HCT116 (cell line): ENCODE data around the gene ADORA1. TPM values are rescaled to one million over a fixed set of nuclear protein-coding genes. Genes with fewer than 3 reads are reported as not detected.

ENCODE experiments used
- ATAC-seq: fragments of 200-7000 bp; cut with Tn5 transposase; 2 replicates; pipeline ENCODE4 v1.9.1; 2020; ENCODE audit warnings: mild to moderate bottlenecking, moderate library complexity
- BruUV-seq: library from RNA; stranded (reverse); fragments of 400-500 nt; replicated peaks from 2 replicates; lab custom pipeline; 2021; lab: Mats Ljungman, UMichigan
- CTCF ChIA-PET: fragments of 300-600 bp; sonication (Branson Sonifier 250); formaldehyde crosslinking; loops from one replicate; lab custom pipeline; 2021; ENCODE audit warnings: antibody characterized with exemption; lab: Charles Lee
- POLR2A ChIA-PET: fragments of 300-600, 350-600 bp; sonication (Branson Sonifier 250); formaldehyde crosslinking; loops from one replicate; lab custom pipeline; 2021; ENCODE audit warnings: antibody characterized with exemption; lab: Charles Lee
- RAD21 ChIA-PET, 2 experiments: fragments of 300-600 bp; sonication (Branson Sonifier 250); formaldehyde crosslinking; loops; one replicate each; lab custom pipeline; 2023; ENCODE audit warnings: low total read pairs in 2 of 2; ENCODE audit not compliant: uncharacterized antibody in 2 of 2, unreplicated experiment in 2 of 2, low non-redundant PET in 1 of 2; lab: Charles Lee
- DNase-seq: peaks from one replicate; pipeline ENCODE4 v3.0.0-alpha.2; 2010; ENCODE audit warnings: low read depth, low spot score
- H2AFZ ChIP-seq: fragments of 200-600 bp; shearing (Covaris generic), sonication (generic); 2 replicates; pipeline ENCODE4 v1.6.1; 2017; ENCODE audit warnings: low read depth, mixed run types, mixed read lengths, antibody characterized with exemption, low read length; ENCODE audit not compliant: poor library complexity, severe bottlenecking
- H3K27ac ChIP-seq: 2 replicates; pipeline ENCODE4 v1.5.1; 2012; ENCODE audit warnings: low read depth, low read length
- H3K27me3 ChIP-seq: fragments of 200-600 bp; sonication (generic); 2 replicates; pipeline ENCODE4 v1.6.1; 2016; ENCODE audit warnings: mixed run types, low read length, mixed read lengths; ENCODE audit not compliant: insufficient read depth
- H3K36me3 ChIP-seq, 2 experiments: fragments of 200-500 bp in 1 of 2; fragments of 200-600 bp in 1 of 2; sonication (Bioruptor generic) in 1 of 2; sonication (generic) in 1 of 2; 2 replicates each; pipeline versions ENCODE4 v1.5.1 to v1.6.1; 2014 to 2016; ENCODE audit warnings: low read length in 2 of 2, inconsistent platforms in 1 of 2, mixed read lengths in 1 of 2, mixed run types in 1 of 2; ENCODE audit not compliant: insufficient read depth in 2 of 2, control insufficient read depth in 1 of 2
- H3K4me1 ChIP-seq, 2 experiments: fragments of 200-600 bp in 1 of 2; sonication (generic) in 1 of 2; 2 replicates each; pipeline versions ENCODE4 v1.5.1 to v1.6.1; 2012 to 2017; ENCODE audit warnings: low read length in 2 of 2, inconsistent platforms in 1 of 2, mild to moderate bottlenecking in 1 of 2, mixed read lengths in 1 of 2, mixed run types in 1 of 2, moderate library complexity in 1 of 2; ENCODE audit not compliant: insufficient read depth in 2 of 2, control insufficient read depth in 1 of 2
- H3K4me2 ChIP-seq: fragments of 200-600 bp; sonication (generic); 2 replicates; pipeline ENCODE4 v1.6.1; 2017; ENCODE audit warnings: mixed run types, low read length, mixed read lengths
- H3K4me3 ChIP-seq, 2 experiments: fragments of 200-600 bp in 1 of 2; sonication (generic) in 1 of 2; replicated peaks in 1 of 2; 2 replicates each; pipeline ENCODE4 v1.5.1; 2011 to 2016; ENCODE audit warnings: low read length in 2 of 2, control low read depth in 1 of 2, low read depth in 1 of 2, mild to moderate bottlenecking in 1 of 2, mixed read lengths in 1 of 2, mixed run types in 1 of 2
- H3K79me2 ChIP-seq: fragments of 200-600 bp; sonication (generic); 2 replicates; pipeline ENCODE4 v1.6.1; 2017; ENCODE audit warnings: mild to moderate bottlenecking, mixed run types, low read length, moderate library complexity, mixed read lengths; ENCODE audit not compliant: insufficient read depth
- H3K9ac ChIP-seq: fragments of 200-600 bp; sonication (generic); 2 replicates; pipeline ENCODE4 v1.6.1; 2016; ENCODE audit warnings: low read length, mixed read lengths
- H3K9me2 ChIP-seq: fragments of 200-600 bp; sonication (generic), shearing (Covaris generic); 2 replicates; pipeline ENCODE4 v1.6.1; 2017; ENCODE audit warnings: mixed run types, mild to moderate bottlenecking, moderate library complexity; ENCODE audit not compliant: insufficient read depth
- H3K9me3 ChIP-seq, 2 experiments: fragments of 200-500 bp in 1 of 2; fragments of 200-600 bp in 1 of 2; sonication (Bioruptor generic) in 1 of 2; sonication (generic) in 1 of 2; 2 replicates each; pipeline ENCODE4 v1.6.1; 2014 to 2017; ENCODE audit warnings: low read length in 2 of 2, mixed read lengths in 2 of 2, inconsistent platforms in 1 of 2, low read depth in 1 of 2, mild to moderate bottlenecking in 1 of 2, mixed run types in 1 of 2, moderate library complexity in 1 of 2; ENCODE audit not compliant: control insufficient read depth in 1 of 2, insufficient read depth in 1 of 2
- H4K20me1 ChIP-seq: fragments of 200-600 bp; sonication (generic), shearing (Covaris generic); 2 replicates; pipeline ENCODE4 v1.6.1; 2017; ENCODE audit warnings: mixed run types, mild to moderate bottlenecking, moderate library complexity; ENCODE audit not compliant: insufficient read depth
- CBX3 ChIP-seq: IDR thresholded peaks from 2 replicates; pipeline ENCODE4 v1.6.1; 2012; ENCODE audit warnings: low read depth
- CEBPB ChIP-seq: IDR thresholded peaks from 2 replicates; pipeline ENCODE4 v1.6.1; 2012; ENCODE audit warnings: low read depth
- EGR1 ChIP-seq: IDR thresholded peaks from 2 replicates; pipeline ENCODE4 v1.6.1; 2012; ENCODE audit warnings: low read depth
- ELF1 ChIP-seq: IDR thresholded peaks from 2 replicates; pipeline ENCODE4 v1.6.1; 2012; ENCODE audit warnings: low read depth, borderline replicate concordance
- EZH2 ChIP-seq: fragments of 200-600 bp; sonication (generic); IDR thresholded peaks from 2 replicates; pipeline ENCODE4 v1.6.1; 2017; ENCODE audit warnings: antibody characterized with exemption, mixed run types
- EZH2phosphoT487 ChIP-seq: fragments of 200-600 bp; IDR thresholded peaks from 2 replicates; pipeline ENCODE4 v1.6.1; 2018; ENCODE audit warnings: antibody characterized with exemption, borderline replicate concordance
- FOSL1 ChIP-seq: IDR thresholded peaks from 2 replicates; pipeline ENCODE4 v1.6.1; 2012; ENCODE audit warnings: low read depth
- JUND ChIP-seq: IDR thresholded peaks from 2 replicates; pipeline ENCODE4 v1.6.1; 2012
- POLR2A ChIP-seq: IDR thresholded peaks from 2 replicates; pipeline ENCODE4 v1.7.0; 2011; ENCODE audit warnings: borderline replicate concordance; ENCODE audit not compliant: insufficient read depth, insufficient read length; ENCODE audit errors: extremely low read depth
- POLR2AphosphoS5 ChIP-seq: IDR thresholded peaks from 2 replicates; pipeline ENCODE4 v1.6.1; 2011; ENCODE audit warnings: mild to moderate bottlenecking, low read depth, low read length, moderate library complexity
- RAD21 ChIP-seq: IDR thresholded peaks from 2 replicates; pipeline ENCODE4 v1.6.1; 2012; ENCODE audit warnings: low read depth, mild to moderate bottlenecking
- SIN3A ChIP-seq: IDR thresholded peaks from 2 replicates; pipeline ENCODE4 v1.6.1; 2012; ENCODE audit warnings: low read depth
- SP1 ChIP-seq: IDR thresholded peaks from 2 replicates; pipeline ENCODE4 v1.6.1; 2012; ENCODE audit warnings: low read depth
- SRF ChIP-seq: IDR thresholded peaks from 2 replicates; pipeline ENCODE4 v1.6.1; 2012; ENCODE audit warnings: low read depth
- TCF7L2 ChIP-seq: IDR thresholded peaks from 2 replicates; pipeline ENCODE4 v1.7.0; 2011; ENCODE audit warnings: borderline replicate concordance, inconsistent platforms; ENCODE audit not compliant: insufficient read depth, insufficient read length; ENCODE audit errors: extremely low read depth
- YY1 ChIP-seq: IDR thresholded peaks from 2 replicates; pipeline ENCODE4 v1.6.1; 2011; ENCODE audit warnings: low read length, low read depth, moderate library complexity, mild to moderate bottlenecking; ENCODE audit not compliant: insufficient replicate concordance; ENCODE audit errors: extremely low read depth
- intact Hi-C: fragments of 100-400 bp; cut with micrococcal nuclease; formaldehyde crosslinking; loops from 2 replicates; pipeline ENCODE4 v1.10.0; 2022
- total RNA-seq: library from RNA; stranded (reverse); gene quantifications from one replicate; pipeline ENCODE4 v1.2.1, GENCODE V29; 2021; ENCODE audit not compliant: unreplicated experiment
- TF ChIP-seq, protein P1 (sequence below), 3 experiments: fragments of 200-600 bp in 1 of 3; sonication (generic) in 1 of 3; IDR thresholded peaks in 2 of 3; conservative IDR thresholded peaks in 1 of 3; 2 replicates each; pipeline ENCODE4 v1.5.1; 2012 to 2017; ENCODE audit warnings: low read depth in 2 of 3, low read length in 2 of 3, antibody characterized with exemption in 1 of 3, borderline replicate concordance in 1 of 3, control low read depth in 1 of 3, mild to moderate bottlenecking in 1 of 3, mixed read lengths in 1 of 3, mixed run types in 1 of 3, moderate library complexity in 1 of 3; ENCODE audit not compliant: insufficient read depth in 1 of 3
- TF ChIP-seq, protein P2 (sequence below): IDR thresholded peaks from 2 replicates; pipeline ENCODE4 v1.6.1; 2012

ADORA1 gene
- total RNA-seq, 1 experiment from 2014 or later = 2.8 TPM

DNA sequence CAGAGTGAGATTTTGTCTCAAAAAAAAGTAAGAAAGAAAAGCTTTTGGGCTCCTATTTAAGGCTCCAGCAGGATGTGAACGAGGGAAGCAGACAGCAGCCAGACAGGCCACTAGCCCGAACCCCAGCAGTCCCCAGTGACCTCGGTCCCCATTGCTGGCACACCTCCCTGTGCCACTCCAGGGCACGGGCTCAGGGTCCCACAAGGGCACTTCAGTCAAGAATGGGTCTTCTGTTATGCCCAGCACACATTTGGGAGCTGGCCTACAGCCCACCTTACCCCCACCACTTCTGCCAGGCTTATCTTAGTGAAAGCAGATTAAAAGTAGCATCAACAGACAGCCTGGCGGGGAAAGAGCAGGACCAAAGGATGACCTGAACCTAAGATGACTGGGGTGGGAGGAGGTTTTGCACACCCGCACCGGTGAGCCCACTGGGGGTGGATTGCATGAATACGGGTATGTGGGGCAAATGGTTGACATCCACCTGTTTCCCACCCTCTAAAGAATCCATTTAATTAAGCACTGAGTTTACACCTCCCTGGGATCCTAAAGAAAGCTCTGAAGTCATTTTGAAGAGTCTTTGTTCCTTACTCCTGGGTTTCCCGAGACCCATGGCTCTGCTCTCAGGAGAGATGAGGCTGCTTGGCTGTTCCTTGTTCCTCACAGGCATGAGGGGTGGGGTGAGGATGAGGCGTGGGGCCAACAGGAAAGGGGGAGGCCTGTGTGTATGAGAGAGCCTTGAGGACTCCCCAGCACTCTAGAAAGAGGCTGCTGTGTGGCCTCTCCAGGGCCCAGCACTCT, 54.3 kb downstream of the ADORA1 start (continued):
- TF ChIP-seq, protein P1, sequence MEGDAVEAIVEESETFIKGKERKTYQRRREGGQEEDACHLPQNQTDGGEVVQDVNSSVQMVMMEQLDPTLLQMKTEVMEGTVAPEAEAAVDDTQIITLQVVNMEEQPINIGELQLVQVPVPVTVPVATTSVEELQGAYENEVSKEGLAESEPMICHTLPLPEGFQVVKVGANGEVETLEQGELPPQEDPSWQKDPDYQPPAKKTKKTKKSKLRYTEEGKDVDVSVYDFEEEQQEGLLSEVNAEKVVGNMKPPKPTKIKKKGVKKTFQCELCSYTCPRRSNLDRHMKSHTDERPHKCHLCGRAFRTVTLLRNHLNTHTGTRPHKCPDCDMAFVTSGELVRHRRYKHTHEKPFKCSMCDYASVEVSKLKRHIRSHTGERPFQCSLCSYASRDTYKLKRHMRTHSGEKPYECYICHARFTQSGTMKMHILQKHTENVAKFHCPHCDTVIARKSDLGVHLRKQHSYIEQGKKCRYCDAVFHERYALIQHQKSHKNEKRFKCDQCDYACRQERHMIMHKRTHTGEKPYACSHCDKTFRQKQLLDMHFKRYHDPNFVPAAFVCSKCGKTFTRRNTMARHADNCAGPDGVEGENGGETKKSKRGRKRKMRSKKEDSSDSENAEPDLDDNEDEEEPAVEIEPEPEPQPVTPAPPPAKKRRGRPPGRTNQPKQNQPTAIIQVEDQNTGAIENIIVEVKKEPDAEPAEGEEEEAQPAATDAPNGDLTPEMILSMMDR (IDR thresholded peaks at IDR 0.05 in 2 of 3, conservative IDR thresholded peaks at IDR 0.05 in 1 of 3; ENCODE audit: borderline replicate concordance in 1 of 3, insufficient read depth in 1 of 3, low read depth in 2 of 3, low read length in 2 of 3) = no peak
- TF ChIP-seq SP1 (no peak), JUND (no peak), EZH2 (no peak), CBX3 (no peak), TCF7L2 (no peak), YY1 (no peak)

DNA sequence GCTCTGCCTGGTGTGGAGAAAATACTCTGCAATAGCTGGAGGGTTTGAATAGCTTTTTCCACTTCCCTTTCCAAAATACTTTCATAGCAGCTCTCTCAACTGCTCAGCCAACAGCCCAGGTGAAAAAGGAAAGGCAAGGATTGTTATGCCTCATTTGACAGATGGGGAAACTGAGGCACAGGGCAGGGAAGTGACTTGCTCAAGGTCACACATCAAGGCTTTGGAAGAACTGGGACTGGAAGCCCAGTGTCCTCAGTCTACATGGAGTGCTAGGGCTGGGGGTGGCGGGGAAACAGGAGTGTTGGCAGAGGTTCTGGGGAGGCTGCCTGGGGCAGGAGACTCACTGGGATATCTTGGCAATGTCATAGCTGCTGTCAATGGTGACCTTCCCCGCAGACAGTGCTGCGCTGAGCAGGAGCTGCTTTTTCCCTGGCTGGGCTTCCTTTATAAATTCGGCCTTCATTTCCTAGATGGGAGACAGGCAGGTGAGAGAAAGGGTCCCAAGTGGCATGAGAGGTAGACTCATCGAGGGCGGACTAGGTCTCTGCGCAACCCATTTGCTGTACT, 54.9 kb downstream of the ADORA1 start:
- CTCF ChIA-PET = no interaction called here
- POLR2A ChIA-PET = no interaction called here
- H3K4me3 ChIP-seq = no peak overlapping the region
- RAD21 ChIA-PET = no interaction called here
- intact Hi-C loops = no loop called here
- H2AFZ ChIP-seq = no peak overlapping the region
- H3K79me2 ChIP-seq = no peaks in the 10 kb centered on the region
- no peaks in the 10 kb centered on the region for H3K9me3 ChIP-seq
- H3K36me3 ChIP-seq = no peaks in the 10 kb centered on the region
- ATAC-seq = no peak
- no TSS peak for BruUV-seq
- no peaks in the 10 kb centered on the region for H3K27me3 ChIP-seq
- H3K27ac ChIP-seq = no peak overlapping the region
- no peak overlapping the region for H3K9ac ChIP-seq
- peaks cover 14 to 50% of the 10 kb centered on the region in 2 experiments for H3K4me1 ChIP-seq
- no peak for TF ChIP-seq EGR1
- TF ChIP-seq, protein P2, sequence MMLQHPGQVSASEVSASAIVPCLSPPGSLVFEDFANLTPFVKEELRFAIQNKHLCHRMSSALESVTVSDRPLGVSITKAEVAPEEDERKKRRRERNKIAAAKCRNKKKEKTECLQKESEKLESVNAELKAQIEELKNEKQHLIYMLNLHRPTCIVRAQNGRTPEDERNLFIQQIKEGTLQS = no peak
- TF ChIP-seq RAD21 = no peak
- TF ChIP-seq CEBPB = no peak
- no peak for TF ChIP-seq POLR2A
- no peak for TF ChIP-seq SIN3A
- TF ChIP-seq SRF = no peak
- TF ChIP-seq ELF1 = no peak
- no peak for TF ChIP-seq SP1
- TF ChIP-seq TCF7L2 = no peak
- TF ChIP-seq EZH2 = no peak
- TF ChIP-seq POLR2AphosphoS5 = no peak
- no peak for TF ChIP-seq EZH2phosphoT487
- TF ChIP-seq CBX3 = no peak
- TF ChIP-seq, protein P1 (IDR thresholded peaks at IDR 0.05 in 2 of 3, conservative IDR thresholded peaks at IDR 0.05 in 1 of 3; ENCODE audit: borderline replicate concordance in 1 of 3, insufficient read depth in 1 of 3, low read depth in 2 of 3, low read length in 2 of 3) = no peak
- no peak for TF ChIP-seq FOSL1
- H4K20me1 ChIP-seq = no peaks in the 10 kb centered on the region
- no peak overlapping the region for H3K4me2 ChIP-seq
- H3K9me2 ChIP-seq = no peaks in the 10 kb centered on the region
- DNase-seq = no peak
